Stimulated activated CD4-positive, alpha-beta T cell treated with anti-CD3 and anti-CD28 coated beads, Interleukin-2, amount 100 ng/mL, for 48 hours (primary cell): Measurements from ENCODE around the gene CLSTN2.

Experiments used
- DNase-seq, 2 donors: peaks; one replicate each; pipeline ENCODE4 v3.0.0-alpha.2; 2020

The CLSTN2 gene

GRCh38 chr3:139935016-139935865 is at the start of gene CLSTN2:
CLSTN2 (plus strand) TSS chr3:139935185.
- DNase-seq = no peak

- no peak for DNase-seq
Observed at GRCh38 chr3:139887431-139887830, 47.6 kb upstream of the CLSTN2 start.

- DNase-seq = no peak
Observed at GRCh38 chr3:139888561-139889140, 46.3 kb upstream of the CLSTN2 start.

GRCh38 chr3:139893267-139893962 is 41.6 kb upstream of the CLSTN2 start:
- DNase-seq = no peak

GRCh38 chr3:139893963-139894642 is 40.9 kb upstream of the CLSTN2 start:
- no peak for DNase-seq

GRCh38 chr3:139894643-139894989 is 40.4 kb upstream of the CLSTN2 start:
- DNase-seq = no peak

GRCh38 chr3:139897759-139898158 is 37.2 kb upstream of the CLSTN2 start:
- no peak for DNase-seq

GRCh38 chr3:139906418-139906817 is 28.6 kb upstream of the CLSTN2 start:
- no peak for DNase-seq

GRCh38 chr3:139909811-139910210 is 25.2 kb upstream of the CLSTN2 start:
- no peak for DNase-seq

GRCh38 chr3:139916271-139916670 is 18.7 kb upstream of the CLSTN2 start:
- DNase-seq = no peak

GRCh38 chr3:139917226-139917785 is 17.7 kb upstream of the CLSTN2 start:
- no peak for DNase-seq

GRCh38 chr3:139928708-139929505 is 6.1 kb upstream of the CLSTN2 start:
- DNase-seq = no peak

GRCh38 chr3:139930211-139930610 is 4.8 kb upstream of the CLSTN2 start:
- no peak for DNase-seq

GRCh38 chr3:139933766-139934165 is 1.2 kb upstream of the CLSTN2 start:
- no peak for DNase-seq

- no peak for DNase-seq
Observed at GRCh38 chr3:139934613-139935015, 371 bp upstream of the CLSTN2 start.

GRCh38 chr3:139935866-139936817 is 1.2 kb downstream of the CLSTN2 start:
- no peak for DNase-seq

GRCh38 chr3:139937674-139938279 is 2.8 kb downstream of the CLSTN2 start:
- DNase-seq = no peak

GRCh38 chr3:139939681-139940190 is 4.8 kb downstream of the CLSTN2 start:
- DNase-seq = no peak

- no peak for DNase-seq
Observed at GRCh38 chr3:139940622-139941021, 5.6 kb downstream of the CLSTN2 start.

- DNase-seq = no peak
Observed at GRCh38 chr3:139941580-139941979, 6.6 kb downstream of the CLSTN2 start.
